ENCODE measurements around the gene TMEM50A.

The TMEM50A gene

DNA sequence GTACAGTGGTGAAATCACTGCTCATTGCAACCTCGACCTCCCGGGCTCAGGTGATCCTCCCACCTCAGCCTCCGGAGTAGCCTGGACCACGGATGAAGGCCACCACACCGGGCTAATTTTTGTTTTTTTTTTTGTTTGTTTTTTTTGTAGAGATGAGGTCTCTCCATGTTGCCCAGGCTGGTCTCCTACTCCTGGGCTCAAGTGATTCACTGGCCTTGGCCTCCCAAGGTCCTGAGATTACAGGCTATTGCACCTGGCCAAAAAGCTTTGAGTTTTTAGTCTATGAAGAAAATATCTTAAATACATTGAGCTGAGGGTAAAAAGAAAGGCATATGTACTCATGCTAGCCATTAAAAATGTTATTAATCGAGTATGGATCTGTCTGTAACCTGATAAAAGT is 3.6 kb downstream of the TMEM50A start:
- H3K27ac ChIP-seq = no peak overlapping the region
- peaks cover 15% of the 10 kb centered on the region for H3K36me3 ChIP-seq (ENCODE audit: insufficient read depth, low read length)

DNA sequence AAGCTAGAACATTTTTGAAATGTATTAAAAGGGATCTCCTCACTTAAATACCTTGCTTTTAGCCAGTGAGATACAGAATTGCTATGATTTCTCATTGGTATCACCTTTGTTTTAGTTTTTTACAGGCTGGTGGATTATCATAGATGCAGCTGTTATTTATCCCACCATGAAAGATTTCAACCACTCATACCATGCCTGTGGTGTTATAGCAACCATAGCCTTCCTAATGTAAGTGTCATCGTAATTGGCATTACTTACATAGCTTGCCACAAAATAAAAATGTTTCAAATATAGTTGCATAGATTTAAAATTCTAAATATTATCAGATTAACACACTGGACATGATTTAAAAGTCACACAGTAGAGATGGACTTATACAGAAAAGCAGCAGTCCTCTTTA is 4.7 kb downstream of the TMEM50A start:
- Histone ChIP-seq H3K36me3 (ENCODE audit: insufficient read depth, low read length) (peaks cover 15% of the 10 kb centered on the region), H3K9ac (ENCODE audit: insufficient read length) (no peak overlapping the region), H3K9me3 (ENCODE audit: low read depth, low read length) (no peaks in the 10 kb centered on the region), H3K27ac (no peak overlapping the region), H3K4me3 (no peak overlapping the region)
- no peak for DNase-seq (ENCODE audit: low read depth, low spot score)
- no peak for TF ChIP-seq EZH2 (IDR thresholded peaks at IDR 0.05)
- TF ChIP-seq FOXP2 (optimal IDR thresholded peaks at IDR 0.05; ENCODE audit: control extremely low read depth, extremely low read length, insufficient read depth) = no peak
- TF ChIP-seq POLR2AphosphoS5 (IDR thresholded peaks at IDR 0.05; ENCODE audit: borderline replicate concordance, low read depth, low read length) = no peak

More for the DNA sequence above, 3.6 kb downstream of the TMEM50A start:
- Histone ChIP-seq H3K9ac (ENCODE audit: insufficient read length) (no peak overlapping the region), H3K4me3 (no peak overlapping the region), H3K9me3 (ENCODE audit: low read depth, low read length) (no peaks in the 10 kb centered on the region)
- DNase-seq (ENCODE audit: low read depth, low spot score) = no peak
- TF ChIP-seq EZH2 (IDR thresholded peaks at IDR 0.05) (no peak), FOXP2 (optimal IDR thresholded peaks at IDR 0.05; ENCODE audit: control extremely low read depth, extremely low read length, insufficient read depth) (no peak), POLR2AphosphoS5 (IDR thresholded peaks at IDR 0.05; ENCODE audit: borderline replicate concordance, low read depth, low read length) (no peak)

DNA sequence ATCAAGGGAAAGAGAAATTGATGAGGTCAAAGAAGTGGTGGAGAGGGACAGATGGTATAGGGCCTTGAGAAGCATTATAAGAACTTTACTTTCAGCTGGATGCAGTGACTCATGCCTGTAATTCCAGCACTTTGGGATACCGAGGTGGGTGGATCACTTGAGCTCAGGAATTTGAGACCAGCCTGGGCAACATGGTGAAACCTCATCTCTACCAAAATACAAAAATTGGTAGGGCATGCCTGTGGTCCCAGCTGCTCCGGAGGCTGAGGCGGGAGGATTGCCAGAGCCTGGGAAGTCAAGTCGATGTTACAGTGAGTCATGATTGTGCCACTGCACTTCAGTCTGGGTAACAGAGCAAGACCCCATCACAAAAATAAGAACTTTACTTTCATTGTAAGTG is 5.7 kb downstream of the TMEM50A start:
- DNase-seq (ENCODE audit: low read depth, low spot score) = no peak
- no peak overlapping the region for H3K9ac ChIP-seq (ENCODE audit: insufficient read length)
- no peak overlapping the region for H3K4me3 ChIP-seq
- TF ChIP-seq POLR2AphosphoS5 (IDR thresholded peaks at IDR 0.05; ENCODE audit: borderline replicate concordance, low read depth, low read length) (no peak), EZH2 (IDR thresholded peaks at IDR 0.05) (no peak), FOXP2 (optimal IDR thresholded peaks at IDR 0.05; ENCODE audit: control extremely low read depth, extremely low read length, insufficient read depth) (no peak)
- H3K36me3 ChIP-seq (ENCODE audit: insufficient read depth, low read length) = peaks cover 19% of the 10 kb centered on the region
- no peaks in the 10 kb centered on the region for H3K9me3 ChIP-seq (ENCODE audit: low read depth, low read length)
- no peak overlapping the region for H3K27ac ChIP-seq

DNA sequence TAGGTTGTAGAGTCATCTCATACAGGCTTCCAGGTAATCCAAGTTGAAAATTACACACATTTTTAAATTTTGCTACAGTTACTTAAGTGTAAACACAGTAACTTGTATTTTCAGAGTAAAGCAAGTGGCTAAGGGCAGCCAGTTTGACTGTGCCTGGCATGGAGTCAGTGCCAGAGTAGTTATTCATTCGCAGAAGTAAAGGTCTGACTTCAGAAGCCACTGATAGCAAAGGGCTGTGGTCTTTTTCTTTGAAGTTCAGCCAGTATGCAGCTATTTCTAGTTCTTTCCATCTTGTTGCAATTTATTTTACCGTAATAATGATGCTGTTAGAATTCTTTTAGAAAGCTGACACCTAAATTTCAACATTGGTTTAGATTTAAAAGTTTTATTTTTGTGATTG is 9.4 kb downstream of the TMEM50A start:
- TF ChIP-seq FOXP2 (optimal IDR thresholded peaks at IDR 0.05; ENCODE audit: control extremely low read depth, extremely low read length, insufficient read depth) = no peak
- no peak for TF ChIP-seq POLR2AphosphoS5 (IDR thresholded peaks at IDR 0.05; ENCODE audit: borderline replicate concordance, low read depth, low read length)
- no peak for TF ChIP-seq EZH2 (IDR thresholded peaks at IDR 0.05)
- H3K9me3 ChIP-seq (ENCODE audit: low read depth, low read length) = no peaks in the 10 kb centered on the region
- peak overlapping the region; percentile 18 for H3K9ac ChIP-seq (ENCODE audit: insufficient read length)
- no peak for DNase-seq (ENCODE audit: low read depth, low spot score)
- 0 out of 2 replicates have a peak overlapping the region, but pooled peaks have one; percentile 16 for H3K27ac ChIP-seq
- H3K4me3 ChIP-seq = no peak overlapping the region
- peaks cover 36% of the 10 kb centered on the region for H3K36me3 ChIP-seq (ENCODE audit: insufficient read depth, low read length)

DNA sequence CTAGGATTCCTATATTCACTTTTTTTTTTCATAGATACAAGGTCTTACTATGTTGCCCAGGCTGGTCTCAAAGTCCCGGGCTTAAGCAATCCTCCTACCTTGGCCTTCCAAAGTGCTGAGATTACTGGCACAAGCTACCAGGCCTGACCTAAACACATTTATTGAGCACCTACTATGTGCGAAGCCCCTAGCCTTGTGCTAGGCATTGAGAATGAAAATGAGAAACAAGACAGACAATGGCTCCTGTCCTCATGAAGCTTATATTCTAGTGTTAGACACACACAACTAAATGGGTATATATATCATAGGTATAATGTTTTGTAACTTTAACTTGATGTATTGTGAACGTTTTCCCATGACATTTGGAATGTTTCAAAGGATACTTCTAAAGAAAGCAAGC is 11.5 kb downstream of the TMEM50A start:
- no peak overlapping the region for H3K9ac ChIP-seq (ENCODE audit: insufficient read length)
- no peak overlapping the region for H3K4me3 ChIP-seq
- H3K36me3 ChIP-seq (ENCODE audit: insufficient read depth, low read length) = peaks cover 34% of the 10 kb centered on the region
- no peaks in the 10 kb centered on the region for H3K9me3 ChIP-seq (ENCODE audit: low read depth, low read length)
- no peak overlapping the region for H3K27ac ChIP-seq
- no peak for DNase-seq (ENCODE audit: low read depth, low spot score)
- TF ChIP-seq FOXP2 (optimal IDR thresholded peaks at IDR 0.05; ENCODE audit: control extremely low read depth, extremely low read length, insufficient read depth) (no peak), EZH2 (IDR thresholded peaks at IDR 0.05) (no peak), POLR2AphosphoS5 (IDR thresholded peaks at IDR 0.05; ENCODE audit: borderline replicate concordance, low read depth, low read length) (no peak)

DNA sequence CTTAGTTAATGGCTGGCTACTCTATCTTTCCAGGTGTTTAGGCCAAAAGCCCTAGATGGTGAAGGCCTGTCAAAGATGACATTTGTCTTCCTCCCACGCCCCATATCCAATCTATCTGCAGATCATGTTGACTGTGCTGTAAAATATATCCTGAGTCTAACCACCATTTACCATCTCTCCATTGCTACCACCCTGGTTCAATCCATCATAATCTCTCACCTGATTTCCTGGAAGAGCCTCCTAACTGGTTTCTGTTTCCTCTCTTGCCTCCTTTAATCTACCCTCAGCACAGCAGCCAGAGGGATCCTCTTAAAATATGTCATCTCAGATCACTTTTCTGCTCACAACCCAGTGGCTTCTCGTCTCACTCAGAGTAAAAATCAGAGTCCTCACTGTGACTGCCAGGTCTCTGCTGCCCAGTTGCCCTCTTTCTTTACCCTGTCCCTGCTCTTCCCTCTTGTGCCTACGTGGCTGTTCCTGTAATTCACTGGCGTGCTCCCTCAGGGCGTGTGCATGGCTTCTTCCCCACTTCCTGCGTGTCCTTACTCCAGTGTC is 17.8 kb downstream of the TMEM50A start:
- Histone ChIP-seq H3K27ac (peak overlapping the region; percentile 4; the same call in 1 of the 2 replicates), H3K9ac (ENCODE audit: insufficient read length) (no peak overlapping the region), H3K9me3 (ENCODE audit: low read depth, low read length) (no peaks in the 10 kb centered on the region), H3K36me3 (ENCODE audit: insufficient read depth, low read length) (peaks cover 36% of the 10 kb centered on the region), H3K4me3 (no peak overlapping the region)
- TF ChIP-seq POLR2AphosphoS5 (IDR thresholded peaks at IDR 0.05; ENCODE audit: borderline replicate concordance, low read depth, low read length) (no peak), FOXP2 (optimal IDR thresholded peaks at IDR 0.05; ENCODE audit: control extremely low read depth, extremely low read length, insufficient read depth) (no peak), EZH2 (IDR thresholded peaks at IDR 0.05) (no peak)
- DNase-seq (ENCODE audit: low read depth, low spot score) = no peak

DNA sequence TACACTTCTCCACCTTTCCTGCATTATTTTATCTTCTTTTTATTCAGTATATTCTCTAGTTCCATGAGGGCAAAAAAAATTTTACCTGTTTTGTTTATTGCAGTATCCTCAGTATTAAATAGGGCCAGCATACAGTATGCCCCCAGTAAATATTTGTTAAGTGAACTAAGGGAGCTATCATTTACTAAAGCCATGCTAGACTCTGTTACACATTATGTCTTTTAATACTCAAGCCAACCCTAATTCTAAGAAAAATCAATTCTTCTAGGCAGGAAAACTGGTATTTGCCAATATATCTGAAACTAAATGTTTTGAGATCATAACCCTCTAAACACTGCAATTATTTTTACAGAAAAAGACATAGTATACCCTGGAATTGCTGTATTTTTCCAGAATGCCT is 18.3 kb downstream of the TMEM50A start:
- Histone ChIP-seq H3K36me3 (ENCODE audit: insufficient read depth, low read length) (peaks cover 38% of the 10 kb centered on the region), H3K9ac (ENCODE audit: insufficient read length) (no peak overlapping the region)
- DNase-seq (ENCODE audit: low read depth, low spot score) = no peak

DNA sequence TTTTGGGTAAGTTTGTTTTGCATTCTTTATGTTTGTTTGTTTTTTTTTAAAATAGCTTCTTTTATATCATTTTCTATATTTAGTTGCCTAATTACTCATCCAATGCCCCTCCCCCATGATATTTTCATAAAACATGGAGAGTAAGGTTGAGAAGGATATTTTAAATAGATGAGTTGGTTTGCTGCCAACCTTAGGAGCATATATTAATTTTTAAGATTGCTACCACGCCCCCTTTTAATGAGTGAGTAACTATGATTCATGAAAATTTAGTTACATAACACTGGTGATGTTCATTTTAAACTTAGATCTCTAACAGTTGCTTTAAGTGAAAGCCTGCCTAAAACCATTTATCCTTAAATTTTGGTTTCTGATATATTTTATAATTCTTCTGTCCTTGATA is 18.7 kb downstream of the TMEM50A start:
- peaks cover 37% of the 10 kb centered on the region for H3K36me3 ChIP-seq (ENCODE audit: insufficient read depth, low read length)
- no peak overlapping the region for H3K4me3 ChIP-seq
- no peak for TF ChIP-seq FOXP2 (optimal IDR thresholded peaks at IDR 0.05; ENCODE audit: control extremely low read depth, extremely low read length, insufficient read depth)
- TF ChIP-seq POLR2AphosphoS5 (IDR thresholded peaks at IDR 0.05; ENCODE audit: borderline replicate concordance, low read depth, low read length) = no peak
- TF ChIP-seq EZH2 (IDR thresholded peaks at IDR 0.05) = no peak
- H3K9ac ChIP-seq (ENCODE audit: insufficient read length) = no peak overlapping the region
- peak overlapping the region; percentile 63; the same call in 1 of the 2 replicates for H3K27ac ChIP-seq
- no peak for DNase-seq (ENCODE audit: low read depth, low spot score)
- no peaks in the 10 kb centered on the region for H3K9me3 ChIP-seq (ENCODE audit: low read depth, low read length)

More for the DNA sequence above, 18.3 kb downstream of the TMEM50A start:
- H3K27ac ChIP-seq = peak overlapping the region; percentile 4; the same call in 1 of the 2 replicates
- no peak overlapping the region for H3K4me3 ChIP-seq
- TF ChIP-seq FOXP2 (optimal IDR thresholded peaks at IDR 0.05; ENCODE audit: control extremely low read depth, extremely low read length, insufficient read depth) = no peak
- TF ChIP-seq POLR2AphosphoS5 (IDR thresholded peaks at IDR 0.05; ENCODE audit: borderline replicate concordance, low read depth, low read length) = no peak
- TF ChIP-seq EZH2 (IDR thresholded peaks at IDR 0.05) = no peak
- H3K9me3 ChIP-seq (ENCODE audit: low read depth, low read length) = no peaks in the 10 kb centered on the region
